Measurements from ENCODE around the gene CCDC97. TPM values are rescaled to one million over a fixed set of nuclear protein-coding genes. Genes with fewer than 3 reads are reported as not detected.

CCDC97 gene
- total and polyA plus RNA-seq, 2 of the 8 experiments (the other 6 are each of a cell fraction or from before 2014, with no cell fraction given), result 19.8 to 27.1 TPM

GRCh38 chr19:41264581-41265394 lies 45.2 kb upstream of the CCDC97 start (continued):
- TF ChIP-seq TBP (IDR thresholded peaks at IDR 0.05; ENCODE audit: low read depth, low read length), result peak; percentile 12
- peak; percentile 13 for TF ChIP-seq TAF7 (optimal IDR thresholded peaks at IDR 0.05; ENCODE audit: borderline replicate concordance, low read depth, low read length)
- peak; percentile 75; the same call in 1 of the 2 replicates for TF ChIP-seq PHF8 (conservative IDR thresholded peaks at IDR 0.05; ENCODE audit: low read depth, low read length)
- peak in 1 of 2 experiments; percentile 42; a peak in 1 of 4 replicates for TF ChIP-seq HDAC2 (IDR thresholded peaks at IDR 0.05; ENCODE audit: borderline replicate concordance in 1 of 2, low read depth in 2 of 2, low read length in 2 of 2)
- TF ChIP-seq ASH2L (IDR thresholded peaks at IDR 0.05; ENCODE audit: low read length), result peak; percentile 50
- no peak for TF ChIP-seq RFX5 (IDR thresholded peaks at IDR 0.05; ENCODE audit: borderline replicate concordance, low read depth, low read length)
- TF ChIP-seq TCF12 (IDR thresholded peaks at IDR 0.05; ENCODE audit: low read depth, low read length), result no peak

All from H1 (cell line).